Right lobe of liver (tissue), 4 donors: ENCODE data around the gene VGLL3.

Experiments used
- POLR2A ChIP-seq: fragments of 450-650 bp; IDR thresholded peaks from one replicate; pipeline ENCODE4 v1.6.1; 2017; ENCODE audit warnings: antibody characterized with exemption, mild to moderate bottlenecking
- TF ChIP-seq, protein P1 (sequence below), 4 donors: fragments of 200-600 bp in 3 of 4; fragments of 450-650 bp in 1 of 4; IDR thresholded peaks; one replicate each; pipeline versions ENCODE4 v1.5.1 to v1.8.0; 2016 to 2022; ENCODE audit warnings: antibody characterized with exemption in 4 of 4, mild to moderate bottlenecking in 2 of 4
- donor health status: DM: no; HTN: no; CAD: no.
- donor health status: DM: no; HTN: no; CAD: no.
- donor health status: DM: no; HTN: yes; CAD: no.

DNA sequence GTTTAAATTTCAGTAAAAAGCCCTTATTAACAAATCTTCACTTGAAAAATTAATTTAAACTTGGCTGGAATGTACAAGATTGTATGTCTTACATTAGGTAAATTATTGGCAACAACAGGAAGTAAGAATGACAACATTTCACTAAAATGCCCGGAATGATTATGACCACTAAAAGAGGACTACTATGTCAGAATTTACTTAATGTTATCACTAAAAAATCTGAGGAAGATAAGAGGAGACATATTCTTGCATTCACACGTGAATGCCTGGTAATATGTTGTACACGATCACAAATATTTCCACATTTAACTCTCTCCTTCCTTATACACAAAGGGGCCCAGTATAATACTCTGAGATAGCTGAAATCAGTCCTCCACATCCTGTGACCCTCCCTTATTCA lies 29.7 kb downstream of the VGLL3 start:
- TF ChIP-seq, protein P1, sequence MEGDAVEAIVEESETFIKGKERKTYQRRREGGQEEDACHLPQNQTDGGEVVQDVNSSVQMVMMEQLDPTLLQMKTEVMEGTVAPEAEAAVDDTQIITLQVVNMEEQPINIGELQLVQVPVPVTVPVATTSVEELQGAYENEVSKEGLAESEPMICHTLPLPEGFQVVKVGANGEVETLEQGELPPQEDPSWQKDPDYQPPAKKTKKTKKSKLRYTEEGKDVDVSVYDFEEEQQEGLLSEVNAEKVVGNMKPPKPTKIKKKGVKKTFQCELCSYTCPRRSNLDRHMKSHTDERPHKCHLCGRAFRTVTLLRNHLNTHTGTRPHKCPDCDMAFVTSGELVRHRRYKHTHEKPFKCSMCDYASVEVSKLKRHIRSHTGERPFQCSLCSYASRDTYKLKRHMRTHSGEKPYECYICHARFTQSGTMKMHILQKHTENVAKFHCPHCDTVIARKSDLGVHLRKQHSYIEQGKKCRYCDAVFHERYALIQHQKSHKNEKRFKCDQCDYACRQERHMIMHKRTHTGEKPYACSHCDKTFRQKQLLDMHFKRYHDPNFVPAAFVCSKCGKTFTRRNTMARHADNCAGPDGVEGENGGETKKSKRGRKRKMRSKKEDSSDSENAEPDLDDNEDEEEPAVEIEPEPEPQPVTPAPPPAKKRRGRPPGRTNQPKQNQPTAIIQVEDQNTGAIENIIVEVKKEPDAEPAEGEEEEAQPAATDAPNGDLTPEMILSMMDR (IDR thresholded peaks at IDR 0.05), result no peak
- no peak for TF ChIP-seq POLR2A
